HG02623 (cell line): ENCODE results near the gene FAM72D.
"Not testable (repeated sequence)": the region's sequence is repeated elsewhere in the genome, so short reads cannot be mapped to it uniquely, and the experiment has no call there.

Experiments used
- ATAC-seq: cut with Tn5 transposase; IDR thresholded peaks from one replicate; pipeline ENCODE4 v1.9.1; 2021; ENCODE audit warnings: moderate library complexity; ENCODE audit not compliant: unreplicated experiment

FAM72D gene

GRCh38 chr1:145082483-145083255, 13.1 kb upstream of the FAM72D start:
- not testable (repeated sequence) for ATAC-seq

GRCh38 chr1:145093517-145094149, 2.1 kb upstream of the FAM72D start:
- ATAC-seq, result not testable (repeated sequence)

GRCh38 chr1:145094655-145095211, 1.0 kb upstream of the FAM72D start:
- peak; percentile 2 for ATAC-seq

GRCh38 chr1:145101725-145102124, 6.0 kb downstream of the FAM72D start:
- not testable (repeated sequence) for ATAC-seq

- not testable (repeated sequence) for ATAC-seq
Measured at GRCh38 chr1:145103294-145103693, 7.5 kb downstream of the FAM72D start.

GRCh38 chr1:145111674-145112073, 15.9 kb downstream of the FAM72D start:
- not testable (repeated sequence) for ATAC-seq

GRCh38 chr1:145112703-145113102, 16.9 kb downstream of the FAM72D start:
- ATAC-seq, result not testable (repeated sequence)

- not testable (repeated sequence) for ATAC-seq
Measured at GRCh38 chr1:145114560-145115057, 18.8 kb downstream of the FAM72D start.

- not testable (repeated sequence) for ATAC-seq
Measured at GRCh38 chr1:145115587-145116493, 20.1 kb downstream of the FAM72D start.

GRCh38 chr1:145119842-145120241, 24.1 kb downstream of the FAM72D start:
- not testable (repeated sequence) for ATAC-seq

- ATAC-seq, result not testable (repeated sequence)
Measured at GRCh38 chr1:145122344-145123061, 26.7 kb downstream of the FAM72D start.

- not testable (repeated sequence) for ATAC-seq
Measured at GRCh38 chr1:145123062-145123395, 27.3 kb downstream of the FAM72D start.

- ATAC-seq, result not testable (repeated sequence)
Measured at GRCh38 chr1:145123992-145124641, 28.3 kb downstream of the FAM72D start.

GRCh38 chr1:145125112-145125511, 29.3 kb downstream of the FAM72D start:
- ATAC-seq, result not testable (repeated sequence)

- not testable (repeated sequence) for ATAC-seq
Measured at GRCh38 chr1:145127144-145127543, 31.4 kb downstream of the FAM72D start.

- ATAC-seq, result not testable (repeated sequence)
Measured at GRCh38 chr1:145128697-145129469, 33.1 kb downstream of the FAM72D start.

GRCh38 chr1:145134476-145134875, 38.7 kb downstream of the FAM72D start:
- ATAC-seq, result not testable (repeated sequence)

GRCh38 chr1:145140549-145140948, 44.8 kb downstream of the FAM72D start:
- not testable (repeated sequence) for ATAC-seq
